ENCODE results near the gene SIM2.

Gene SIM2

GRCh38 chr21:36690628-36691554 is 8.0 kb upstream of the SIM2 start:
- Histone ChIP-seq H3K9ac (ENCODE audit: low read length) (no peak overlapping the region), H3K9me3 (ENCODE audit: control insufficient read depth, low read length) (no peaks in the 10 kb centered on the region), H3K4me3 (ENCODE audit: low read length) (no peak overlapping the region), H3K4me1 (ENCODE audit: control insufficient read depth, insufficient read depth, low read length) (peaks cover 4% of the 10 kb centered on the region), H3K36me3 (ENCODE audit: control insufficient read depth, insufficient read depth, low read length) (no peaks in the 10 kb centered on the region), H3K27me3 (ENCODE audit: control insufficient read depth, insufficient read depth, low read length) (peaks cover 86% of the 10 kb centered on the region)

GRCh38 chr21:36691555-36692041 is 7.3 kb upstream of the SIM2 start:
- peaks cover 93% of the 10 kb centered on the region for H3K27me3 ChIP-seq (ENCODE audit: control insufficient read depth, insufficient read depth, low read length)
- H3K36me3 ChIP-seq (ENCODE audit: control insufficient read depth, insufficient read depth, low read length) = no peaks in the 10 kb centered on the region
- no peak overlapping the region for H3K9ac ChIP-seq (ENCODE audit: low read length)
- H3K4me1 ChIP-seq (ENCODE audit: control insufficient read depth, insufficient read depth, low read length) = peaks cover 4% of the 10 kb centered on the region
- no peak overlapping the region for H3K4me3 ChIP-seq (ENCODE audit: low read length)
- no peaks in the 10 kb centered on the region for H3K9me3 ChIP-seq (ENCODE audit: control insufficient read depth, low read length)

- Histone ChIP-seq H3K4me3 (ENCODE audit: low read length) (no peak overlapping the region), H3K36me3 (ENCODE audit: control insufficient read depth, insufficient read depth, low read length) (no peaks in the 10 kb centered on the region), H3K9me3 (ENCODE audit: control insufficient read depth, low read length) (no peaks in the 10 kb centered on the region), H3K4me1 (ENCODE audit: control insufficient read depth, insufficient read depth, low read length) (peaks cover 8% of the 10 kb centered on the region), H3K9ac (ENCODE audit: low read length) (no peak overlapping the region), H3K27me3 (ENCODE audit: control insufficient read depth, insufficient read depth, low read length) (peaks cover 97% of the 10 kb centered on the region)
Observed at GRCh38 chr21:36692114-36692834, 6.6 kb upstream of the SIM2 start.

- Histone ChIP-seq H3K27me3 (ENCODE audit: control insufficient read depth, insufficient read depth, low read length) (peaks cover 97% of the 10 kb centered on the region), H3K4me1 (ENCODE audit: control insufficient read depth, insufficient read depth, low read length) (peaks cover 10% of the 10 kb centered on the region), H3K36me3 (ENCODE audit: control insufficient read depth, insufficient read depth, low read length) (no peaks in the 10 kb centered on the region), H3K9ac (ENCODE audit: low read length) (no peak overlapping the region), H3K9me3 (ENCODE audit: control insufficient read depth, low read length) (no peaks in the 10 kb centered on the region), H3K4me3 (ENCODE audit: low read length) (no peak overlapping the region)
Observed at GRCh38 chr21:36692835-36693488, 6.0 kb upstream of the SIM2 start.

GRCh38 chr21:36693489-36694030 is 5.4 kb upstream of the SIM2 start:
- Histone ChIP-seq H3K36me3 (ENCODE audit: control insufficient read depth, insufficient read depth, low read length) (no peaks in the 10 kb centered on the region), H3K9me3 (ENCODE audit: control insufficient read depth, low read length) (no peaks in the 10 kb centered on the region), H3K27me3 (ENCODE audit: control insufficient read depth, insufficient read depth, low read length) (peaks cover 97% of the 10 kb centered on the region), H3K9ac (ENCODE audit: low read length) (no peak overlapping the region), H3K4me3 (ENCODE audit: low read length) (no peak overlapping the region), H3K4me1 (ENCODE audit: control insufficient read depth, insufficient read depth, low read length) (peaks cover 15% of the 10 kb centered on the region)

- H3K36me3 ChIP-seq (ENCODE audit: control insufficient read depth, insufficient read depth, low read length) = no peaks in the 10 kb centered on the region
- H3K9me3 ChIP-seq (ENCODE audit: control insufficient read depth, low read length) = no peaks in the 10 kb centered on the region
- peaks cover 16% of the 10 kb centered on the region for H3K4me1 ChIP-seq (ENCODE audit: control insufficient read depth, insufficient read depth, low read length)
- H3K4me3 ChIP-seq (ENCODE audit: low read length) = no peak overlapping the region
- H3K9ac ChIP-seq (ENCODE audit: low read length) = no peak overlapping the region
- peaks cover 97% of the 10 kb centered on the region for H3K27me3 ChIP-seq (ENCODE audit: control insufficient read depth, insufficient read depth, low read length)
Observed at GRCh38 chr21:36694031-36694515, 4.8 kb upstream of the SIM2 start.

GRCh38 chr21:36694593-36695282 is 4.2 kb upstream of the SIM2 start:
- Histone ChIP-seq H3K36me3 (ENCODE audit: control insufficient read depth, insufficient read depth, low read length) (no peaks in the 10 kb centered on the region), H3K4me3 (ENCODE audit: low read length) (no peak overlapping the region), H3K9ac (ENCODE audit: low read length) (no peak overlapping the region), H3K4me1 (ENCODE audit: control insufficient read depth, insufficient read depth, low read length) (peaks cover 23% of the 10 kb centered on the region), H3K27me3 (ENCODE audit: control insufficient read depth, insufficient read depth, low read length) (peaks cover 97% of the 10 kb centered on the region), H3K9me3 (ENCODE audit: control insufficient read depth, low read length) (no peaks in the 10 kb centered on the region)

GRCh38 chr21:36695283-36695634 is 3.7 kb upstream of the SIM2 start:
- H3K4me1 ChIP-seq (ENCODE audit: control insufficient read depth, insufficient read depth, low read length) = peaks cover 28% of the 10 kb centered on the region
- H3K27me3 ChIP-seq (ENCODE audit: control insufficient read depth, insufficient read depth, low read length) = peaks cover 97% of the 10 kb centered on the region
- H3K36me3 ChIP-seq (ENCODE audit: control insufficient read depth, insufficient read depth, low read length) = no peaks in the 10 kb centered on the region
- no peak overlapping the region for H3K4me3 ChIP-seq (ENCODE audit: low read length)
- no peak overlapping the region for H3K9ac ChIP-seq (ENCODE audit: low read length)
- H3K9me3 ChIP-seq (ENCODE audit: control insufficient read depth, low read length) = no peaks in the 10 kb centered on the region

- H3K4me3 ChIP-seq (ENCODE audit: low read length) = no peak overlapping the region
- no peaks in the 10 kb centered on the region for H3K9me3 ChIP-seq (ENCODE audit: control insufficient read depth, low read length)
- H3K9ac ChIP-seq (ENCODE audit: low read length) = no peak overlapping the region
- no peaks in the 10 kb centered on the region for H3K36me3 ChIP-seq (ENCODE audit: control insufficient read depth, insufficient read depth, low read length)
- peaks cover 34% of the 10 kb centered on the region for H3K4me1 ChIP-seq (ENCODE audit: control insufficient read depth, insufficient read depth, low read length)
- H3K27me3 ChIP-seq (ENCODE audit: control insufficient read depth, insufficient read depth, low read length) = peaks cover 97% of the 10 kb centered on the region
Observed at GRCh38 chr21:36695671-36696389, 3.1 kb upstream of the SIM2 start.

GRCh38 chr21:36696390-36697059 is 2.4 kb upstream of the SIM2 start:
- Histone ChIP-seq H3K9ac (ENCODE audit: low read length) (no peak overlapping the region), H3K9me3 (ENCODE audit: control insufficient read depth, low read length) (no peaks in the 10 kb centered on the region), H3K4me1 (ENCODE audit: control insufficient read depth, insufficient read depth, low read length) (peaks cover 41% of the 10 kb centered on the region), H3K36me3 (ENCODE audit: control insufficient read depth, insufficient read depth, low read length) (no peaks in the 10 kb centered on the region), H3K27me3 (ENCODE audit: control insufficient read depth, insufficient read depth, low read length) (peaks cover 97% of the 10 kb centered on the region), H3K4me3 (ENCODE audit: low read length) (no peak overlapping the region)

All from mucosa of stomach (tissue), 1 donor.